Hepatocyte (in vitro differentiated cells): ENCODE measurements around the gene ETNPPL. TPM values are rescaled to one million over a fixed set of nuclear protein-coding genes. Genes with fewer than 3 reads are reported as not detected.

Source experiments
- DNase-seq: peaks from one replicate; pipeline ENCODE4 v3.0.0-alpha.2; 2016; ENCODE audit warnings: low spot score
- H2AFZ ChIP-seq: fragments of 200-600 bp; sonication (generic); 2 replicates; pipeline ENCODE4 v1.6.0; 2016; ENCODE audit warnings: antibody characterized with exemption, mild to moderate bottlenecking
- H3K27ac ChIP-seq: fragments of 200-600 bp; sonication (generic); 2 replicates; pipeline ENCODE4 v1.5.1; 2016; ENCODE audit warnings: mild to moderate bottlenecking
- H3K27me3 ChIP-seq: fragments of 200-600 bp; sonication (generic); 2 replicates; pipeline ENCODE4 v1.6.1; 2016
- H3K36me3 ChIP-seq: fragments of 200-600 bp; sonication (generic); replicated peaks from 2 replicates; pipeline ENCODE4 v1.5.1; 2016; ENCODE audit warnings: low read depth; ENCODE audit not compliant: insufficient read depth
- H3K4me1 ChIP-seq: fragments of 200-600 bp; sonication (generic); 2 replicates; pipeline ENCODE4 v1.5.1; 2016; ENCODE audit warnings: mild to moderate bottlenecking, moderate library complexity; ENCODE audit not compliant: insufficient read depth
- H3K4me2 ChIP-seq: fragments of 200-600 bp; sonication (generic); 2 replicates; pipeline ENCODE4 v1.6.0; 2016
- H3K4me3 ChIP-seq: fragments of 200-600 bp; sonication (generic); 2 replicates; pipeline ENCODE4 v1.5.1; 2016; ENCODE audit warnings: mild to moderate bottlenecking
- H3K79me2 ChIP-seq: fragments of 200-600 bp; sonication (generic); 2 replicates; pipeline ENCODE4 v1.6.0; 2017; ENCODE audit warnings: mild to moderate bottlenecking
- H3K9me2 ChIP-seq: fragments of 200-600 bp; sonication (generic); replicated peaks from 2 replicates; pipeline ENCODE4 v1.6.0; 2017; ENCODE audit warnings: mild to moderate bottlenecking; ENCODE audit not compliant: insufficient read depth
- H3K9me3 ChIP-seq: fragments of 200-600 bp; sonication (generic); 2 replicates; pipeline ENCODE4 v1.5.1; 2016; ENCODE audit warnings: low read depth, mild to moderate bottlenecking
- H4K20me1 ChIP-seq: fragments of 200-600 bp; sonication (generic); 2 replicates; pipeline ENCODE4 v1.6.0; 2016; ENCODE audit warnings: mild to moderate bottlenecking; ENCODE audit not compliant: insufficient read depth, poor library complexity, severe bottlenecking
- CTCF ChIP-seq: fragments of 200-600 bp; sonication (generic); IDR thresholded peaks from 2 replicates; pipeline ENCODE4 v1.5.1; 2016; ENCODE audit warnings: antibody characterized with exemption, mild to moderate bottlenecking; ENCODE audit not compliant: poor library complexity
- EZH2 ChIP-seq: fragments of 200-600 bp; sonication (generic); IDR thresholded peaks from 2 replicates; pipeline ENCODE4 v1.6.1; 2016; ENCODE audit warnings: antibody characterized with exemption, mild to moderate bottlenecking, borderline replicate concordance
- EZH2phosphoT487 ChIP-seq: fragments of 200-600 bp; sonication (generic); IDR thresholded peaks from one replicate; pipeline ENCODE4 v1.6.1; 2018; ENCODE audit warnings: antibody characterized with exemption, mild to moderate bottlenecking, low read depth, moderate library complexity; ENCODE audit not compliant: unreplicated experiment, severe bottlenecking
- WGBS: methylation state at CpG from one replicate; pipeline ENCODE4 v1.1.6; 2016; ENCODE audit warnings: low lambda C conversion rate; ENCODE audit errors: missing lambda C conversion rate; 5-methylcytosine and 5-hydroxymethylcytosine counted together
- polyA plus RNA-seq: library from polyadenylated mRNA; unstranded; fragments of >200 nt; fragmentation: Nextera tagmentation; extraction: Ambion mirVana; gene quantifications from 2 replicates; pipeline ENCODE4 v1.2.1, GENCODE V29; 2016
- total RNA-seq: library from RNA; depleted of rRNA; stranded (reverse); fragments of >200 nt; gene quantifications from 2 replicates; pipeline ENCODE4 v1.2.3, GENCODE V29; 2014

ETNPPL gene
- total and polyA plus RNA-seq, 2 experiments from 2014 or later = 1.2 to 1.7 TPM

DNA sequence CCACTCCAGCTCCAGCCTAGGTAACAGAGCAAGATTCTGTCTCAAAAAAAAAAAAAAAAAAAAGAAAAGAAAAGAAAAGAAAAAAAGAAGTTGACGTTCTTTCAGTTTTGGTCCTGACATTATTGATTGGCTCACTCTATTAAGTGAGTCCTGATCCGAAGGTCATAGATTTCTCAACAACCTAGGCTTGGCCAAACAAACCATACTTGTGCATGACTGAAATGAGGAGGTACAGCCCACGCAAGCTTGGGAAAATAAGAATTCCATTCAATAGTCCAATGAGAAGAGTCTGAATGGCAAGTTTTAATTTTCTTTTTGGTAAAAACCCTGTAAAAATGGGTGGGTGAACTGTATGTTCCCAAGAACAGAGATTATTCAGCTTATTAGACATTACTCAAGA is 3.2 kb upstream of the ETNPPL start:
- no peaks in the 10 kb centered on the region for H3K9me2 ChIP-seq
- no peak for DNase-seq
- H3K4me1 ChIP-seq = no peaks in the 10 kb centered on the region
- no peaks in the 10 kb centered on the region for H3K9me3 ChIP-seq
- no peak overlapping the region for H3K4me2 ChIP-seq
- no peak overlapping the region for H3K4me3 ChIP-seq
- no peaks in the 10 kb centered on the region for H3K36me3 ChIP-seq
- no peaks in the 10 kb centered on the region for H4K20me1 ChIP-seq
- H3K79me2 ChIP-seq = no peaks in the 10 kb centered on the region
- H2AFZ ChIP-seq = no peak overlapping the region
- H3K27me3 ChIP-seq = peaks cover 16% of the 10 kb centered on the region
- no peak overlapping the region for H3K27ac ChIP-seq
- WGBS = 83% methylated on average over 3 of the region's 3 CpGs
- no peak for TF ChIP-seq EZH2phosphoT487
- no peak for TF ChIP-seq EZH2
- no peak for TF ChIP-seq CTCF

DNA sequence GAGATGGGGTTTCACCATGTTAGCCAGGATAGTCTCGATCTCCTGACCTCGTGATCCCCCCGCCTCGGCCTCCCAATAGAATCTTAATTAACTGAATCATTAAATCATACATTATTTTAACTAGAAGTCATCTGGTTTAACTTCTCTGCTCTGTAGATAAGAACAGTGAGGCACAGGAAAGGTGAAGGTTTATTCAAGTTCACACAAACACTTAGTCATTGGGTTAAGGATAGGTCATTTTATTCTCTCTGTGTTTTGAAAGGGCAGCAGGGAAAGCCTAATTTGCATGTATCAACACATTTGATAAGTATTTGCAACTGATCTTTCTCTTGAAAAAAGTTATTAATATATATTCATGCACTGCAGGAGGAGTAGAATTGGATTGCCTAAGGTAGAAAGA is 1.1 kb upstream of the ETNPPL start:
- H3K27ac ChIP-seq = no peak overlapping the region
- no peak overlapping the region for H2AFZ ChIP-seq
- WGBS = 92% methylated on average over 4 of the region's 4 CpGs
- TF ChIP-seq CTCF (no peak), EZH2 (no peak), EZH2phosphoT487 (no peak)
- H3K79me2 ChIP-seq = no peaks in the 10 kb centered on the region
- no peak overlapping the region for H3K4me2 ChIP-seq
- no peak overlapping the region for H3K4me3 ChIP-seq
- H3K9me3 ChIP-seq = no peaks in the 10 kb centered on the region
- H3K27me3 ChIP-seq = peaks cover 31% of the 10 kb centered on the region
- H3K36me3 ChIP-seq = no peaks in the 10 kb centered on the region
- no peaks in the 10 kb centered on the region for H4K20me1 ChIP-seq
- no peak for DNase-seq
- H3K4me1 ChIP-seq = no peaks in the 10 kb centered on the region
- H3K9me2 ChIP-seq = no peaks in the 10 kb centered on the region

GRCh38 chr4:108763226-108763593 is 357 bp upstream of the ETNPPL start:
- Histone ChIP-seq H3K27ac (no peak overlapping the region), H3K9me2 (no peaks in the 10 kb centered on the region), H3K27me3 (peaks cover 31% of the 10 kb centered on the region), H3K4me2 (peak overlapping the region; percentile 100), H2AFZ (peak overlapping the region; percentile 79), H3K79me2 (no peaks in the 10 kb centered on the region), H3K4me1 (no peaks in the 10 kb centered on the region), H3K4me3 (peak overlapping the region; percentile 64), H3K36me3 (no peaks in the 10 kb centered on the region), H4K20me1 (no peaks in the 10 kb centered on the region), H3K9me3 (no peaks in the 10 kb centered on the region)
- 12% methylated on average over 11 of the region's 11 CpGs for WGBS
- no peak for TF ChIP-seq EZH2
- no peak for TF ChIP-seq CTCF
- TF ChIP-seq EZH2phosphoT487 = no peak
- no peak for DNase-seq

- peaks cover 31% of the 10 kb centered on the region for H3K27me3 ChIP-seq
- no peaks in the 10 kb centered on the region for H3K4me1 ChIP-seq
- H4K20me1 ChIP-seq = no peaks in the 10 kb centered on the region
- TF ChIP-seq EZH2 = no peak
- no peak for TF ChIP-seq EZH2phosphoT487
- TF ChIP-seq CTCF = no peak
- no peaks in the 10 kb centered on the region for H3K9me2 ChIP-seq
- H3K4me2 ChIP-seq = no peak overlapping the region
- no peaks in the 10 kb centered on the region for H3K36me3 ChIP-seq
- 93% methylated on average over 9 of the region's 9 CpGs for WGBS
- DNase-seq = no peak
- H3K27ac ChIP-seq = no peak overlapping the region
- H3K9me3 ChIP-seq = no peaks in the 10 kb centered on the region
- H3K79me2 ChIP-seq = no peaks in the 10 kb centered on the region
- H3K4me3 ChIP-seq = no peak overlapping the region
- no peak overlapping the region for H2AFZ ChIP-seq
Observed at GRCh38 chr4:108758498-108758897, 4.4 kb downstream of the ETNPPL start.
